ENCODE results near the gene BRCA1. TPM values are rescaled to one million over a fixed set of nuclear protein-coding genes. Genes with fewer than 3 reads are reported as not detected.

BRCA1 gene
- total RNA-seq, 1 donor from 2014 or later, result 6.0 TPM

GRCh38 chr17:43014020-43014648 lies 111.0 kb downstream of the BRCA1 start:
- Histone ChIP-seq H3K9me3 (ENCODE audit: insufficient read depth, low read depth, low read length) (no peaks in the 10 kb centered on the region), H3K4me1 (ENCODE audit: insufficient read depth, low read length) (peaks cover 5% of the 10 kb centered on the region), H3K27me3 (ENCODE audit: insufficient read depth, low read length) (no peaks in the 10 kb centered on the region), H3K4me3 (ENCODE audit: insufficient read depth, low read depth, low read length) (no peak overlapping the region), H3K4me2 (ENCODE audit: low read length) (no peak overlapping the region), H3K9ac (ENCODE audit: low read length) (no peak overlapping the region), H3K36me3 (ENCODE audit: insufficient read depth, low read length) (peaks cover 8% of the 10 kb centered on the region), H4K20me1 (ENCODE audit: insufficient read depth, low read length) (peaks cover 32% of the 10 kb centered on the region), H2AFZ (ENCODE audit: low read depth, low read length) (no peak overlapping the region), H3K27ac (ENCODE audit: low read depth, low read length) (no peak overlapping the region), H3K79me2 (ENCODE audit: insufficient read depth, low read length) (peaks cover 14% of the 10 kb centered on the region)
- Mint-ChIP-seq H3K4me1 (ENCODE audit: low read depth, unreplicated experiment) (peaks cover 44% of the 10 kb centered on the region), H3K36me3 (ENCODE audit: low read depth, unreplicated experiment) (peaks cover 14% of the 10 kb centered on the region), H3K4me3 (ENCODE audit: unreplicated experiment) (peak overlapping the region; percentile 34), H3K27me3 (ENCODE audit: low read depth, unreplicated experiment) (no peaks in the 10 kb centered on the region), H3K9me3 (ENCODE audit: unreplicated experiment) (no peaks in the 10 kb centered on the region), H3K27ac (ENCODE audit: unreplicated experiment) (peak overlapping the region; percentile 66)
- DNase-seq (ENCODE audit: low read depth), result no peak
- TF ChIP-seq EZH2 (IDR thresholded peaks at IDR 0.05; ENCODE audit: insufficient read depth, low read length) (no peak), CTCF (IDR thresholded peaks at IDR 0.05; ENCODE audit: insufficient read depth, low read depth, low read length) (no peak)
- FAIRE-seq, result no peak

- Mint-ChIP-seq H3K9me3 (ENCODE audit: unreplicated experiment) (no peaks in the 10 kb centered on the region), H3K4me3 (ENCODE audit: unreplicated experiment) (no peak overlapping the region), H3K27ac (ENCODE audit: unreplicated experiment) (peak overlapping the region; percentile 34), H3K27me3 (ENCODE audit: low read depth, unreplicated experiment) (no peaks in the 10 kb centered on the region), H3K4me1 (ENCODE audit: low read depth, unreplicated experiment) (peaks cover 36% of the 10 kb centered on the region), H3K36me3 (ENCODE audit: low read depth, unreplicated experiment) (peaks cover 11% of the 10 kb centered on the region)
- no peaks in the 10 kb centered on the region for H3K9me3 ChIP-seq (ENCODE audit: insufficient read depth, low read depth, low read length)
- no peak overlapping the region for H3K4me2 ChIP-seq (ENCODE audit: low read length)
- H4K20me1 ChIP-seq (ENCODE audit: insufficient read depth, low read length), result peaks cover 24% of the 10 kb centered on the region
- no peak overlapping the region for H3K9ac ChIP-seq (ENCODE audit: low read length)
- DNase-seq (ENCODE audit: low read depth) (no peak), FAIRE-seq (no peak)
- no peaks in the 10 kb centered on the region for H3K27me3 ChIP-seq (ENCODE audit: insufficient read depth, low read length)
- H3K36me3 ChIP-seq (ENCODE audit: insufficient read depth, low read length), result peaks cover 5% of the 10 kb centered on the region
- H3K4me3 ChIP-seq (ENCODE audit: insufficient read depth, low read depth, low read length), result no peak overlapping the region
- peaks cover under 1% of the 10 kb centered on the region for H3K4me1 ChIP-seq (ENCODE audit: insufficient read depth, low read length)
- no peak overlapping the region for H3K27ac ChIP-seq (ENCODE audit: low read depth, low read length)
- peaks cover 7% of the 10 kb centered on the region for H3K79me2 ChIP-seq (ENCODE audit: insufficient read depth, low read length)
- TF ChIP-seq EZH2 (IDR thresholded peaks at IDR 0.05; ENCODE audit: insufficient read depth, low read length) (no peak), CTCF (IDR thresholded peaks at IDR 0.05; ENCODE audit: insufficient read depth, low read depth, low read length) (no peak)
- no peak overlapping the region for H2AFZ ChIP-seq (ENCODE audit: low read depth, low read length)
Measured at GRCh38 chr17:43013296-43013695, 111.9 kb downstream of the BRCA1 start.

GRCh38 chr17:43011728-43012472 lies 113.3 kb downstream of the BRCA1 start:
- DNase-seq (ENCODE audit: low read depth) (no peak), FAIRE-seq (no peak)
- no peak overlapping the region for H3K4me2 ChIP-seq (ENCODE audit: low read length)
- H3K79me2 ChIP-seq (ENCODE audit: insufficient read depth, low read length), result no peaks in the 10 kb centered on the region
- H3K9me3 ChIP-seq (ENCODE audit: insufficient read depth, low read depth, low read length), result no peaks in the 10 kb centered on the region
- peaks cover 2% of the 10 kb centered on the region for H3K36me3 ChIP-seq (ENCODE audit: insufficient read depth, low read length)
- Mint-ChIP-seq H3K9me3 (ENCODE audit: unreplicated experiment) (no peaks in the 10 kb centered on the region), H3K27me3 (ENCODE audit: low read depth, unreplicated experiment) (no peaks in the 10 kb centered on the region), H3K36me3 (ENCODE audit: low read depth, unreplicated experiment) (peaks cover 7% of the 10 kb centered on the region), H3K4me3 (ENCODE audit: unreplicated experiment) (no peak overlapping the region), H3K4me1 (ENCODE audit: low read depth, unreplicated experiment) (peaks cover 29% of the 10 kb centered on the region), H3K27ac (ENCODE audit: unreplicated experiment) (no peak overlapping the region)
- H3K4me1 ChIP-seq (ENCODE audit: insufficient read depth, low read length), result no peaks in the 10 kb centered on the region
- H3K9ac ChIP-seq (ENCODE audit: low read length), result no peak overlapping the region
- H3K27me3 ChIP-seq (ENCODE audit: insufficient read depth, low read length), result no peaks in the 10 kb centered on the region
- TF ChIP-seq EZH2 (IDR thresholded peaks at IDR 0.05; ENCODE audit: insufficient read depth, low read length) (no peak), CTCF (IDR thresholded peaks at IDR 0.05; ENCODE audit: insufficient read depth, low read depth, low read length) (no peak)
- no peak overlapping the region for H3K4me3 ChIP-seq (ENCODE audit: insufficient read depth, low read depth, low read length)
- H2AFZ ChIP-seq (ENCODE audit: low read depth, low read length), result no peak overlapping the region
- no peak overlapping the region for H3K27ac ChIP-seq (ENCODE audit: low read depth, low read length)
- H4K20me1 ChIP-seq (ENCODE audit: insufficient read depth, low read length), result peaks cover 16% of the 10 kb centered on the region

Measured in astrocyte (in vitro differentiated cells and primary cell).